Measurements from ENCODE around the gene CHFR.

The CHFR gene

DNA sequence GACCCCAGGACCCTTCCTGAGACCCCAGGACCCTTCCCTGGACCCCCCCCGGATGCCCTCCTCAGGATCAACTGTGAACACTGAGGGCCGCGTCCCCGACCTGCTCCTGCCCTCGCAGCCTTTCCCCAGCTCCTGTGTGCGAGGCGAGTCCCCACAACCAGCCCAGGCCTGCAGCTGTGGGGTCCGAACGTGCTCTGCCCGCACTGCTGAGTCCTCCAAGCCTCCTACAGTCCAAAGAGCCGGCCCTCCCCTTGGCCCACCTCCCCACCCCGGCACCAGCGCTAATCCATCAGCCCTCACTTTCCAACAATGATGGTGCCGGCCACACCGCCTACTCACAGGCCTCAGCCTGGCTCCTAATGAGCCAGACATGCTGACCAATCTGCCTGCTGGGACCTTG lies 99.5 kb downstream of the CHFR start:
- Mint-ChIP-seq H3K4me3 (no peak overlapping the region), H3K4me1 (peaks cover 4% of the 10 kb centered on the region), H3K27ac (peak overlapping the region in 1 of 2 donors; percentile 77), H3K9me3 (no peaks in the 10 kb centered on the region), H3K27me3 (no peaks in the 10 kb centered on the region)
- no peak for ATAC-seq
- no peak for DNase-seq

DNA sequence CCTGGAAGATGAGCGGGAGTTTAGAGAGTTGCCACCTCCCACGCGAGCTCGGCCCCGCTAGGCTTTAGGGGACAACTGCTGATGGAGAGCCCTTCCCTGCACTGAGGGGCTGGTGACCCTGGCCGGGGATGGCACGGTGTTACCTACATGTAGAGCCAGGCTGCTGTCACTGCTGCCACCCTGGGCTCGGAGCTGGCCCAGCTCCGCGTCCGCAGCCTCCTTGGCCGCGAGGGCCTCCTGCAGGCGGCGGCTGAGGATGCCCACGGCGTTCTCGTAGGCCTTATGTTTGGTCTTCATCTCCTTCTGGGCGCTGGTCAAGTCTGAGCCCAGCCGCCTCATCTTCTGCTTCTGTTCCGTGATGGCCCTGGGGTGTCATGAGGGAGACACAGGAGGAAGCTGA lies 101.2 kb downstream of the CHFR start:
- Mint-ChIP-seq H3K27me3 (no peaks in the 10 kb centered on the region), H3K4me1 (peaks cover 4% of the 10 kb centered on the region), H3K4me3 (no peak overlapping the region), H3K27ac (no peak overlapping the region), H3K9me3 (no peaks in the 10 kb centered on the region)
- no peak for DNase-seq
- no peak for ATAC-seq

DNA sequence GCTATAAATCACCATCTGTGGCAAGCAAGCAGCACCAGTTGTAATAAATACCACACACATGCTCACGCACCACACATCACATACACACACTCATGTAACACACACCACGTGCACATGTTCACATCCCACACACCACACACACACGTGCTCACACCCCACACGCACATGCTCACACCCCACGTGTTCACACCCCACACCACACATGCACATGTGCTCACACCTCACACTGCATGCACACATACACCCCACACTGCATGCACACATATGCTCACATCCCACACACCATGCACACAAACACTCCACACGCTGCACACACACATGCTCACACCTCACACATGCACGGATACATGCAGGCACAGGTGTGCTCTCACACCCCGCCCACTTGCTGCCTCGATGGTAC lies 102.8 kb downstream of the CHFR start:
- no peaks in the 10 kb centered on the region for H3K9me3 Mint-ChIP-seq
- peaks cover 4% of the 10 kb centered on the region for H3K4me1 Mint-ChIP-seq
- DNase-seq (no peak), ATAC-seq (no peak)
- no peak overlapping the region for H3K27ac Mint-ChIP-seq
- no peak overlapping the region for H3K4me3 Mint-ChIP-seq
- H3K27me3 Mint-ChIP-seq = no peaks in the 10 kb centered on the region

DNA sequence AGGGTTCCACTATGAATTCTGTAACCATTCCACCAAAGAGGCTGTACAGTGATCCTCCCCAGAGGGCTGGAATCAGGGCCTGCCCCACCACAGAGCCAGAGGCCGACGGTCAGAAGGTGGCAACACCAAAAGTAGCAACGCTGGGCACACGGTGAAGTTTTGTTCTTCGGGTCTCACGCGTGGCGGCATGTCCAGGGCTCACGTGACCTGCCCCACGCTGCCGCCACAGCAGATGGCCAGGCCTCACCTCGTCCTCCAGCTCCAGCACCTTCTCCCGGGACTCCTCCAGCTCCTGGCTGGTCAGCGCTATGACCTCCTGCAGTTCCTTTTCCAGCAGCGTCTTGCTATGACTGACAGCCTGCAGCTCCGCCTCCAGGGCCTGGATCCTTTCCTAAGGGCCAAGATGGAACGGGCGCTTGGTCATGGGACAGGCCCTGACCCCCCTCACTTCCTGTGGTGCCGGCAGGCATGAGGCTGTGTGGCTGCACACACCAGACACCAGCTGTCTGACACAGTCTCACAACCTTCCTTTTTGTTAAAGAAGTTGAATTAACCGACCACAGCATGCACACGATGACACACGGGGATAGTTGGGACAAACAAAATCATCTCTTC lies 103.4 kb downstream of the CHFR start:
- Mint-ChIP-seq H3K4me3 (no peak overlapping the region), H3K27ac (peak overlapping the region in 1 of 2 donors; percentile 72), H3K9me3 (no peaks in the 10 kb centered on the region), H3K27me3 (no peaks in the 10 kb centered on the region), H3K4me1 (peaks cover 4% of the 10 kb centered on the region)
- ATAC-seq = no peak
- no peak for DNase-seq
